Stimulated activated CD8-positive, alpha-beta memory T cell treated with anti-CD3 and anti-CD28 coated beads, Interleukin-2, amount 100 ng/mL, for 48 hours (primary cell): Measurements from ENCODE around the gene YLPM1.

ENCODE experiments used
- DNase-seq, 2 donors: peaks; one replicate each; pipeline ENCODE4 v3.0.0-alpha.2; 2020; ENCODE audit warnings: low read depth in 2 of 2

YLPM1 gene

DNA sequence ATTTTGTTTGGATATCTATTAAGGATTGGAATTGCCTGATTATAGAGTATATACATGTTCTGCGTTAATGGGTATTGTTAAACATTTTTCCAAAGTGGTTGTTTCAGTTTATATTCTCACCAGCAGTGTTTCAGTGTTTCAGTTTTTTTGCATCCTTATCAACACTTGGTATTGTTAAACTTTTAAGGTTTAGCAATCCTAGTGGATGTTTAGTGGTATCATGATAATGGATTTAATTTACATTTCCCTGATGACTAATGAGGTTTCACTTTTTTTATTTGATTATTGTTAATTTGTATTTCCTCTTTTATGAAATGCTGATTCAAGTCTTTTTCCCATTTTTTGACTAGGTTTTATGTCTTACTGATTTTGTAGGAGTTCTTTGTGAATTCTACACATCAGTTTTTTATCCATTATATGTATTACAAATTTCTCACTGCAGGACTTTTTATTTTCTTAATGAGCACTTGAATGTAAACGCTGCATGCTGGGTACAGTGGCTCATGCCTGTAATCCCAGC, 23.7 kb downstream of the YLPM1 start:
- no peak for DNase-seq

DNA sequence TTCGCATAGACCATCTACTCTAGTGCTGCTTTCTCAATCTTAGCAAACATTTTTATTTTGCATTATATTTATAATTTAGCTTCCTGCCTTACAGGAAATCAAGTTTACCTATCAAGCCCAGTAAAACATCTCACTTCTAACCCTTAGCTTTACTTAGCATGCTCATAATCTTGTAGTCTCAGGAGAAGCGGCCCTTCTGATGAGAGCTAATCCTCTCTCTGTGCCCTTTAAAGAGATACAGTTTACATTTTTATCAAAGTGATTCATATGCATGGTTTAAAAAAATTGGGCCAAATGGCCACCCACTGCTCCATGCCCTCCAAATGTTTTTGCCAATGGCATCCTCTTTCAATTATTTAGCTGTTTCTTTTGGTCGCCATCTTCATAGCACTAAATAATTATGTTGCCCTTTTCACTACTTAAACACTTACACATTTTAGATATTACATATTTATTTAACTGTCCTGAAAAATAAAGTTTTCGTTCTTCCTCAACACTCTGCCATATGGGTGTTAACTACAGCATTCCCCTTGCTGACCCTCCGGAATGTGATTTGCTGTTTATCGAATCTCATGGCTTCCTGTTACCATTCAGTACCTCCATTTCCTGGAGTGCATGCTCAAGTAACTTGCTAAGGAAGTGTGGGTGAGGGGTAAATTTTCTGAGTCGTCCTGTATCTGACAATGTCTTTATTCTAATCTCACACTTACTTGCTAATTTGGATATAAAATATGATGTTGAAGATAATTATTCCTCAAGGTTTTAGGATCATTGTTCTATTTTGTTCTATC, 29.3 kb downstream of the YLPM1 start:
- DNase-seq, result no peak

DNA sequence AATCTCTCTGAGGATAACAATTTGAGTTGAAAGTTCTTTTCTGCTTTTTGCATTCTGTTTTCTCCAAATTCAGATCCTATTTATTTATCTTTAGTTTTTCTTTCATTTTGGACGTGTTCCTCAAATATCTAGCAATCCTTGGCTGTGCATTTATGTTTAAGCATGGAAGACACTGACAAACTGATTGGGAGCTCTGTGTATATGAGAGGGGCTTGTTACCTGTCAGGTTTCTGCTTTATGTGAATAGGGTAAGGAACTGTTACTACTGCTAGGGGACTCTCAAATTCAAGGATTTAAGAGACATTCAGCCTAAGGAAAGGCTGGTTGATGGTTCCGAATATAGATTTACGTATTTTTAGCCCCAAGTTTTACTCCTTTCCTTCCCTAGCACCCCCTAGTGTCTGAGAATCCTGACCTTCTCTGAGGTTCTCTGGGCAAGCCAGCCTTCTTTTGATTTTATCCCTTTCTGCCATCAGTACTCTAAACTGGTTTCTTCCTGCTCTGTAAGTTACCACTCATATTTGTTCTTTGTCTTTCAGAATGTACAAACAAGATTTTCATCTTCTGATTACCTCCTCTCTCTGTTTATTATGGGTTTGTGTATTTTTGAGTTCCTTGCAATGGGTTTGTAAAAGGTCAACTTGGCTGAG, 30.5 kb downstream of the YLPM1 start:
- no peak for DNase-seq

DNA sequence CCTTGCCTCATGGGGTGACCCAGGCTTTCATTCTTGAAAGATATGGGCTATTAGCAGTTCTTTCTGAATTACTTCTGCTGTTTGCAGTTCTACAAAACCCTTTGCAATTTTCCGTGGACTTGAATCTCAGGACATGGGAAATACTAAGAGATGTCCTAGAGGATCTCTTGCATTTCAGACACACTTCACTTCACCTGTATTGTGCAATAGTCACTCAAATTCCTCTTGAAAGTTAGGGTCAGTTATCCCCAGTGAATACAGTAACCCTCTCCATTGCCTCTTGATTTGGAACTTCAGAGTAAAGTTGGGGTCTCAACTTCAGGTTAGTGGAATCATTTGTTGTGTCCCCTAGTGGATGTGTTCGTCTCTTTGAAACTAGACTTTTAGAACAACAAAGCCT, 31.8 kb downstream of the YLPM1 start:
- DNase-seq, result no peak

DNA sequence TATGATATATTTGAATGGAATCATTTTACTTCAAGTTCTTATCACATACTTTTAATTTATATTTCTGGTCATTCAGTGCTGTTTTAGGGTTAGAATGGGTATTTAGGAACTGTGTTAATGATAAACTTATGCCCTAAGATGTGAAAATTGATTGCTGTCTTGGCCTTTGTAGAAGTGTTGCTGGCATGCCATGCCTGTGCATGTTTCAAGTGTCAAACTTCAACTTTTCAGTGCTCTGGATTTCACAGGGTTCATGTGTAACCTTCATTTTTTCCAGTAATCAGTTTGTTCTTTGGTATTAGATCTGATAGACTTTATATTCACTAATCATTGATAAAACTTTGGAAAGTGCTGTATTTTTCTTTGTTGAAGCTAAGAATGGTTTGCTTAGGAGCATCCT, 36.6 kb downstream of the YLPM1 start:
- DNase-seq, result no peak

DNA sequence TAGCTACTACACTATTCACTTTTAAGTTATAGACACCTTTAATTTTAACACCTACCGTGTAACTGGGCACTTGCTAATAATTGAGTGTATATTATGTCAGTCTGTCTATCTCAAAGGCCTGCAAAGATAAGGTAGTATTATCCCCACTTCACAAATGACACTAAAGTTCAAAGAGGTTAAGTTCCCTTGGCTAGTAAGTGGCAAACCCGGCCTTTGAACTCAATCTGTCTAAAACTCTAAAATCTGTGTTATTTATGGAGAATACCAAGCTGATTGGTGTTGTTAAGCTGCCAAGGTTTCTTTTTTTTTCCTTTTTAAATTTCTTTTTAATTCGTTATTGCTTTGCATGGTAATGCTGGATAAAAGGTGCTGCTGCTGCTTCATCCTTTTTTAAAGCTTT, 37.7 kb downstream of the YLPM1 start:
- DNase-seq, result no peak

DNA sequence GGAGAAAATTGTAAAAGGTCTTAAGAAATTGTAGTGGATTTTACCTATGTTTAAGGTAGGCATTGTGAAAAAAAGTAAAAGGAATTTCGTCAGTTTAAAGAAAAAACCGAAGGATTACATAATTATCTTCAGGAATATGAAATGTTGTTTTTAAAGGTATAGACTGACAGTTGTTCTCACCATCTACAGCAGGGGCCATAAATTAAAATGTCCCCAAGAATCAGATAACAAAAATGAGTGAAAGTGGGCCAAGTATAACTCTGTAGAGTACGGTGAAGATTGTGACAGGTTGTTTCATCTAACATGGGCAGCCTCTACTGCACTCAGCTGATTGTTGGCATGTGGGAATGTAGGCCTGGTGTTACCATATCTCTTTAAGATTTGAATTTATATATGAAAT, 38.3 kb downstream of the YLPM1 start:
- DNase-seq, result no peak

DNA sequence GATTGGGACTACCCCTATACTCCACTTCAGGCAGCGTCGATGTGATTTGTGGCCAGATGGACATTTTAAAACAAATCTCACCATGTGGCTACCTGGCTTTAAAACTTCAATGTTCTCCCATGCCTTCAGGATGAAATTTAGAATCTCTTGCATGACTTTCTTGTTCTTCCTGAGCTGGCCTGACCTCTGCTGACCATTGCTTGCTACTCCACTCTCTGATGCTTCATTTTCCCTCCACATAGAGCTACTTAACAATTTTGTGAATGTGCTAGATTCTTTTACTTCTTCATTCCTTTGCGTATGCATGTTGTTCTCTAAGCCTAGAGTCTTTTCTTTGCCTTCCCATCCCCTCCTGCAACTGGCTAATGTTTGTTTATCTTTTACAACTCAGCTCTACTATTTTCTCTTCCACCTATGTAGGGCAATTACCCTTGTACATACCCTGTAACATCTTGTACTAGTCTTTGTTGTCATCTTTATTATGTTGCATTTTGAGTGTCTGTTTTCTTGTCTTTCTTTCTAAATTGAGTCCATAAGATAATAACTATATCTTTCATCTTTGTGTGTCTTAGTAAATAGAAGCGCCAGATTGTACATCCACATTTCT, 41.2 kb downstream of the YLPM1 start:
- DNase-seq, result no peak

DNA sequence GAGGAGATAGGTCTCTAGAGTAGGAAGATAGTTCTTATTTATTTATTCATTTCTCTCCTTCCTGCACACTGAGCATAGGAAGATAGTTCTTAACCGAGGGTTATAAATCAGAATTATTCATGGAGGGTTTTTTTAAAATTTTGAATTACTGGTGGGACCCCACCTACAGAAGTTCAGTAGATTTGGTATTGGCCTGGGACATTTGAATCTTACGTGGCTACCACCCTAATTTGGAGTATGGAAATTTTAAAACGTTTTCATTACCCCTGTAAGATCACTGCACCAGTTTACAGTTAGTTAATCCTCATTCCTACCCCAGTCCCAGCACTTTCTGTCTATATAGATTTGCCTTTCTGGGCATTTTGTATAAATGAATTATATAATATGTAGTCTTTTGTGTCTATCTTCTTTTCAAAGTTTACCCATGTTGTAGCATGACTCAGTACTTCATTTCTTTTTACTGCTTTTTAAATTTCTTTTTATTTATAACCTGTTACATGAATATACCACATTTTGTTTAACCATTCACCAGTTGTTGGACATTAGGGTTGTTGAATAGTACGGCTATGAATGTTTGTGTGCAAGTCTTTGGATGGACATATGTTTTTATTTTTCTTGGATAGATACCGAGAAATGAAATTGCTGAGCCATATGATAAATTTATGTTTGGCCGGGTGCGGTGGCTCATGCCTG, 44.9 kb downstream of the YLPM1 start:
- no peak for DNase-seq

DNA sequence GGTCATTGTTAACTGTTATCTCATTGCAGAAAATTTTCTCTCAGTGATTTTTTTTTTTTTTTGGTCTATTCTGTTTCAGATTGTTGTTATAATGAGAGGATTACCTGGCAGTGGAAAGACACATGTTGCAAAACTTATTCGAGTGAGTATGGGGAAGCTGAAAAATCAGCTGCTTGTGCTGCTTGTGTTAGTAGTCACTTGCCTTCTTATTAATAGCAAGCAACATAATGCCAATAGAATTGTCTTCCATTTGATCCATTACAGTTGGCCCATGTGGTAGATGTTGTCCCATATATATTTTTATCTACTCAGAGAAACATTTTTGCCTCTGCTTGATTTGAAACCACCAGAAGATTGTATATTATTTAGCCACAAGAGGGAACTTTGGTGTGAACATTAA, 53.0 kb downstream of the YLPM1 start:
- no peak for DNase-seq

DNA sequence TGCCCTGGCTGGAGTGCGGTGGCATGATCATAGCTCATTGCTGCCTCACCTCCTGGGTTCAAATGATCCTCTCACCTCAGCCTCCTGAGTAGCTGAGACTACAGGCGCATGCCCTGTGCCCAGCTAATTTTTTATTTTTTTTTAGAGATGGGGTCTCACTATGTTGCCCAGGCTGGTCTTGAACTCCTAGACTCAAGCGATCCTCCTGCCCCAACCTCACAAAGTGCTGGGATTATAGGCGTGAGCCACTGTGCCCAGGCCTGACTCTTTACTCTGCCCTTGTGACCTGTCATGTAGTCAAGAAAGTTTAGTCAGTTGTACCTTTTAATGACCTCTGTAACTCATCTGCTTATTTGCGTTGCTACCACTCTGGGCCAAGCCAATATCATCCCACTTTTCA, 57.2 kb downstream of the YLPM1 start:
- no peak for DNase-seq

DNA sequence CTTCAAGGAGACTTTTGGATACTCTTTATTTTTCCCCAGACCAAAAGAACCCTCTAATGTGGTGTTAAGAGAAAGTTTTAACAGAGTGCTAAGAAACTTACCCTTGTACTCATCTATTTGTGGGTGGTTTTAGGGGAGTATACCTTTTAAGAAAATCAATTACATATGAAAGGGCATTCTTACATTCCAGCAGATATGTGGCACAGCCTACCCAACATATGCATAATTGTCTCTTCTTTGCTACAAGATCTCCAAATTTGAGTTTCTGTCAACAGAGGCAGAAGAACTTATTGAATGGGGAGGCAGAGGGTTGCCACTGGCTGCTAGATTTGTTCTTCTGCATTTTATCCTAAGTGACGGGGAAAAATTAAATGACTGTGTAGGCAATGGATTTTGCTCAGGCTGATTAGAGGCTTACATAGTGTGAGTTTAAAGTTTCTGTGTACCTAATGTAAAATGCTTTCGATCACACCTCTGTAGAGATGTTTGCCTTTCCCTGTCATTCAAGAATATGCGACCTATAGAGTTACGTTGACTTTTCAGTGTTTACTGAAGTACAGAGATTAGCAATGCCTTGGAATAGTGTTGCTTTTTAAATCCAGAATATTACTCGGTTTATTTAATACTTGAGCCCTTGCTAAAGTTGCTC, 58.3 kb downstream of the YLPM1 start:
- no peak for DNase-seq

DNA sequence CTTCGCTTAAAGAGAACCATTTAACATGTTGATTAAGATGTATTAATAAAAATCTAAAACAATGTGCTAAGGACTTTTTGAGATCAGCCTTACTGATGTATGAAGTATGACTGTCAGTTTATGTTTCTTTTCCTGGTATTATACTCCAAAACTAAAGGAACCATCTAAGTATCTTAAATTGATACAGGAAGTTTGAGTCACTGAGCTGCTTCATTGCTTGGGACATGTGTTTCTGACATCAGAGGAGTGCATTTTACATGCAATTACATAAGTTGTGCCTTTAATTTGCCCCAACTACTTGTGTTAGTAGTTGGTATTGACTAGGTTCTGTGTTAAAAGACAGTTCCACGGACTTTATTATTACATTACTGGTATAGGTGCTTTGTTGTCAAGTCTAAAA, 61.9 kb downstream of the YLPM1 start:
- no peak for DNase-seq

DNA sequence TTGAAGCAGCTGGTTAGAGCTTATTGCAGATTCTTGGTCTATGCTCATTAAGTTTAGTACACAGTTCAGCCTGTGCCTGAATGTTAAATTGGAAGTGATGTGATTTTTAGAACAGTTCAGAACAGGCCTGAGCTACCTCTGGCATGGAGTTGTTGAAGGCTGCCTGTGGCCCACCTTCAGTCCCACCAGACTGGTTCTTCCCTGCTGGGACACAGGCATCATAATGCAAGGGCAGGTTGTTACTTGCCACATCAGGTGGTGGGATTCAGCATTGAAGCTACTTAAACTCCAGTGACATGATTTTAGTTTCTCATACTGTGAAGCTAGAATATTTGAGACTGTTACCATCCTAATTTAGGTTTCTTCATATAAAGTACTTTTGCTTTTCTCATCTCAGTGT, 63.5 kb downstream of the YLPM1 start:
- DNase-seq, result no peak

DNA sequence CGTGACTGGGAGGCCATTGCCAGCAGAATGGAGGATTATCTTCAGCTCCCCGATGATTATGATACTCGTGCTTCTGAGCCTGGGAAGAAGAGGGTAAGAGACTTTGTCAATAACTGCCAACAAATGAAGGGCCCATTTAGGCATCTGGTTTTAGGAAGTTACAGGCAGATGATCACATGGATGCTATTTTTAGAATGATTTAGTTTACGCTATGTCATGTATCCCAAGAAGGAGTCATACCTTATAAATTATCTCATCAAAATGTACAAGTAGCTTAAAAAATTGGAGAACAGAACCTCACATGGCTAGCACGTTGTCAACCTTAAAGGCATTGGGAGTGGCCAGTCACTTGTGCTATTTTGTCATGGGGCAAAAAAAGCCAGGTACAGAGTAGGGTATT, 66.1 kb downstream of the YLPM1 start:
- no peak for DNase-seq

DNA sequence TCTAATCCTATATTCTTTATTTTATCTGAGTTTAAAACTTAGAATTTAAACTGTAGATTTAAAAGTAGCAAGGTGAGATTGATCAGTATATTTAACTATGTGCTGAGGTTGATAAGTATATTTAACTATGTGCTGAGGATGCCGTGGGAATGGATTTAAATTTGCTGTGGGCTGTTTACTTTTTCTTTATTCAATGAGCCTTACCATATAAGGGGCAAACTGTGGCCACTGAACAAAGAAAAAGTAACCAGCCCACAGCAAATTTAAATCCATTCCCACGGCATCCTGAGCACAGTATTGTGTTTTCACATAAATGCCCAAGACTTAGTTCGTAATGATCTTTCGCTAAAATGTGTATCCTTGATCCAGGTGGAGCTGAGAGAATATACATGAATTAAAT, 69.7 kb downstream of the YLPM1 start:
- DNase-seq, result no peak

DNA sequence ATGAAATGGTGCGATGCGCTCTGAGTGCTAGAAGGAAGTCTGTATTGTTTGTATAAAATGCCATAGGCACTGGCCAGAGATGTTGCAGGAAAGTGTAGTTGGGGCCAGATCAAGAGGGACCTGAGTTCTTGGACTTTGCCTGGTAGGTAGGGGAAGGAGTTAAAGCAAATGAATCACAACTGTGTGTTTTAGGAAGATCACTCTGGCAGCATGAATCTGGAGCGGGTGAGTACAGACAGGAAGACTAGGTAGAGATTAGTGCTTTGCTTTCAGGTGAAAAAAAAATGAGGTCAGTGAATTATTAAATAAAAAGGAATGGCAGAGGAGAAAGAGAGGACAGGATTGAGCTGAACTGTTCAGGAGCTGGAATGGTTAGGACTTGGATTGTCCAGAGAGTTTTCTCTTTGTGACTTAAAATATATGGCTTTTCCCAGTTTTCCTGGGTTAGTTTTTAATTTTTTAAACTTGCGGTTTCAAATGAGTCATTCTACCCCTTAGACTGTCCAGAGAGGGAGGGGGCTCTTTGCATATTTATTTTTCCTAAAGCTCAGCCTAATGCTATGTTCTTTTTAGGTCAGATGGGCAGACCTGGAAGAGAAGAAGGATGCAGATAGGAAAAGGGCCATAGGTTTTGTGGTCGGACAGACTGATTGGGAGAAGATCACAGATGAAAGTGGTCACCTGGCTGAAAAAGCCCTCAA, 71.7 kb downstream of the YLPM1 start:
- DNase-seq, result no peak

DNA sequence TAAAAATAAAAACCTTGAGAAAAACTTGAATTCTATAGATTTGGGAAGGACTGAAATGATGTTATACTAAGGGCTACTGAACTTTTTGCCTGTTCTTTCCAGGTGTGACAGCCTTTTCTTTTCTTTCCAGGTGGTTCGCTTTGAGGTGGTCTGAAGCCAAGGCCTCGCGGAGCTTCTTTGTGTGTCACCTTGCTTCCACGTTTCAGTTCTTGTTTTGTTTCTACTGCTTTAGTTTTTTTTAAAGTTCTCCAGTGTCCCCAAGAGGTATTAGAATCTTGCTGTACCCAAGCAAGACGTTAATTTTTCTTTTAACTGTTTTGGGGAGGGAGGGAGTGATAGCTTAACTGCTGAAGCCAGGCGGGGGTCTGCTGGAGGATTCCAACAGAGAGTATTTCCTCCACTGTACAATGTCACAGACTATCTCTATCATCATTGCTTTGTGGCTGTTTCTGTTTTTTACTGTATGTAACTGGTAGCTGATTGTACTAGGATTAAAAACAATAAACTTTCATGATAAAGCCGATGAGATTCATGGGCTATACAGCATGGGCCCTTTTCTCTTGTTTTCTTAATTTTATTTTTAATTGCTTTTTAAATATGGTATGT, 72.6 kb downstream of the YLPM1 start:
- no peak for DNase-seq

DNA sequence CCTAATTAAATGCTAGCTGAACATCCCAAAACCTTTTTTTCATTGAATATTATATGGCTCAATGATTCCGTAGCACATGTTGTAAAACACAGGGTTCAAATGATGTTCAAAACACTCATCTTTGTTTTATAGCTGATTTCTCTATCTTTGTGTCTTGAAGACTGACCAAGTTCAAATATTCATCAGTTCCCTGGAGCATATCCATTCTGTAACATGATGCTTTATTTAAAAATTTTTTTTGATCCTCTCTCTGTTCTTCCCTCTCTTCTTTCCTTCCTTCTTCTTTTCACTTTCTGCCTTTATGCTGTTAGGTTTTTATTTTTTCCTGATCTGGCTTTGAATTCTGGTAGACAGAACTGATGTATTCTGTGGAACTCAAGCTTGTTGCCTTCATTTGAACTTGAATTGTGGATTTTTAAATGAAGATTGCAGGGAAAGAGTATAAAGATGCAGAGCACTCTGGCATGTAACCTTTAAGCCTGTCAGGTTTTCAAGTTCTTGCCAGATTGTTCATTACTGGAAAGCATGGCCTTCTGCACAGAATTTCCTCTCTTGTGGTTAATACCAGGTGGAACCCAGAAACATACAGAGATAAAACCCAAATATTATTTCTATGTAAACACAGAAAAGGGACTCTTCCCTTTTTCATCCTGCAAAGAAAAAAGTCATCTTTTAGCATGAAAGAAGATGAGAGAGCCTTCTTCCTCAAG, 73.3 kb downstream of the YLPM1 start:
- DNase-seq, result no peak

DNA sequence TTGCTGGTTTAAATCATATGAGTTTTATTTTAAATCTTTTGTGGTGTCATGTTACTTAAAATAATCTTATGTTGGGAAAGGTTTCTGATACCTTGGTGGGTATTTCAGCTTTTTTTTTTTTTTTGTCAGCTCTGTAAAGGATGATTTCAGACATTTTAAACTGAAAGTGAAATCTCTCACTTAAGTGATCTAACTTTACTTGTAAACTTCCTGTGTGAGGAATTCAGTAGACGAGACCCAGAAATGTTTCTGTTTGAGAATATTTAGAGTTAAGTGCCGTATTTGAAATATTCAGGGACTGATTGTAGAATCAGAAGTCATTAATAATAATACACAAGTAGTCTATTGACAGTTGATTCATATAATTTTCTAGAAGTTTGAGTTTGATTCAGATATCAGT, 75.0 kb downstream of the YLPM1 start:
- no peak for DNase-seq
